Left ventricle myocardium inferior (tissue), 1 donor: ENCODE results near the gene STK33. TPM values are rescaled to one million over a fixed set of nuclear protein-coding genes. Genes with fewer than 3 reads are reported as not detected.

ENCODE experiments used
- DNase-seq: peaks from one replicate; pipeline ENCODE4 v3.0.0-alpha.2; 2020
- H3K27ac ChIP-seq: fragments of 200-600 bp; replicated peaks from 2 replicates; pipeline ENCODE4 v1.8.0; 2021
- H3K27me3 ChIP-seq: fragments of 200-600 bp; 2 replicates; pipeline ENCODE4 v1.8.0; 2021; ENCODE audit warnings: low read depth
- H3K36me3 ChIP-seq: fragments of 200-600 bp; 2 replicates; pipeline ENCODE4 v1.8.0; 2021
- H3K4me1 ChIP-seq: fragments of 200-600 bp; 2 replicates; pipeline ENCODE4 v1.8.0; 2021
- H3K4me3 ChIP-seq: fragments of 200-600 bp; 2 replicates; pipeline ENCODE4 v1.8.0; 2021; ENCODE audit warnings: mild to moderate bottlenecking, moderate library complexity
- H3K9me3 ChIP-seq: fragments of 200-600 bp; replicated peaks from 2 replicates; pipeline ENCODE4 v1.8.0; 2021
- CTCF ChIP-seq: fragments of 200-600 bp; IDR thresholded peaks from 2 replicates; pipeline ENCODE4 v1.8.0; 2021; ENCODE audit warnings: antibody characterized with exemption, mild to moderate bottlenecking, borderline replicate concordance
- intact Hi-C: fragments of 100-400 bp; cut with micrococcal nuclease; formaldehyde crosslinking; loops from one replicate; pipeline ENCODE4 v1.11.0; 2022
- total RNA-seq: library from RNA; stranded (reverse); fragmentation: NEBNext Ultra II Directional; extraction: Animal tissue kit (Norgen Biotek cat#: 25700); gene quantifications from one replicate; pipeline ENCODE4 v1.2.1, GENCODE V29; 2021
- donor health status: DM: no; HTN: yes; CAD: no; lungs with severe emphysema.

Gene STK33
- total RNA-seq, 1 donor from 2014 or later, result 25.8 TPM

GRCh38 chr11:8372641-8373381, 221.2 kb downstream of the STK33 start:
- Histone ChIP-seq H3K27me3 (no peaks in the 10 kb centered on the region), H3K9me3 (no peaks in the 10 kb centered on the region), H3K4me1 (no peaks in the 10 kb centered on the region), H3K27ac (no peak overlapping the region), H3K4me3 (no peak overlapping the region), H3K36me3 (no peaks in the 10 kb centered on the region)
- DNase-seq, result no peak
- intact Hi-C loops, result no loop called here
- TF ChIP-seq CTCF, result no peak

- Histone ChIP-seq H3K36me3 (no peaks in the 10 kb centered on the region), H3K9me3 (no peaks in the 10 kb centered on the region), H3K27ac (no peak overlapping the region), H3K4me3 (no peak overlapping the region), H3K4me1 (no peaks in the 10 kb centered on the region), H3K27me3 (no peaks in the 10 kb centered on the region)
- intact Hi-C loops, result no loop called here
- TF ChIP-seq CTCF, result no peak
- DNase-seq, result no peak
These were observed 222.5 kb downstream of the STK33 start for GRCh38 chr11:8371516-8371884.

- Histone ChIP-seq H3K27me3 (no peaks in the 10 kb centered on the region), H3K4me1 (no peaks in the 10 kb centered on the region), H3K4me3 (no peak overlapping the region), H3K9me3 (no peaks in the 10 kb centered on the region), H3K27ac (no peak overlapping the region), H3K36me3 (no peaks in the 10 kb centered on the region)
- no peak for DNase-seq
- intact Hi-C loops, result no loop called here
- no peak for TF ChIP-seq CTCF
These were observed 223.1 kb downstream of the STK33 start for GRCh38 chr11:8370812-8371515.

GRCh38 chr11:8369592-8370205, 224.3 kb downstream of the STK33 start:
- intact Hi-C loops, result no loop called here
- no peaks in the 10 kb centered on the region for H3K36me3 ChIP-seq
- TF ChIP-seq CTCF, result no peak
- H3K27me3 ChIP-seq, result no peaks in the 10 kb centered on the region
- H3K4me1 ChIP-seq, result no peaks in the 10 kb centered on the region
- no peak for DNase-seq
- H3K9me3 ChIP-seq, result no peaks in the 10 kb centered on the region
- no peak overlapping the region for H3K4me3 ChIP-seq
- H3K27ac ChIP-seq, result no peak overlapping the region

GRCh38 chr11:8368772-8369171, 225.3 kb downstream of the STK33 start:
- H3K36me3 ChIP-seq, result no peaks in the 10 kb centered on the region
- DNase-seq, result no peak
- intact Hi-C loops, result no loop called here
- TF ChIP-seq CTCF, result no peak
- no peak overlapping the region for H3K4me3 ChIP-seq
- H3K4me1 ChIP-seq, result no peaks in the 10 kb centered on the region
- no peak overlapping the region for H3K27ac ChIP-seq
- H3K9me3 ChIP-seq, result no peaks in the 10 kb centered on the region
- no peaks in the 10 kb centered on the region for H3K27me3 ChIP-seq
